WTC11 (cell line): ENCODE data around the gene MTM1. TPM values are rescaled to one million over a fixed set of nuclear protein-coding genes. Genes with fewer than 3 reads are reported as not detected.

Experiments
- ATAC-seq: fragments of 200-7000 bp; cut with Tn5 transposase; 2 replicates; pipeline ENCODE4 v1.10.0; 2021; ENCODE audit warnings: mild to moderate bottlenecking, moderate library complexity
- CTCF ChIA-PET: fragments of 300-600 bp; sonication (Branson Sonifier 250); formaldehyde crosslinking; loops from one replicate; lab custom pipeline; 2021; ENCODE audit warnings: antibody characterized with exemption; lab: Charles Lee
- POLR2A ChIA-PET: fragments of 350-600 bp; sonication (Branson Sonifier 250); formaldehyde crosslinking; loops from one replicate; lab custom pipeline; 2021; ENCODE audit warnings: antibody characterized with exemption; lab: Charles Lee
- DNase-seq: peaks from one replicate; pipeline ENCODE4 v3.0.0; 2021; ENCODE audit warnings: low spot score
- H3K27ac Mint-ChIP-seq: 2 replicates; pipeline ENCODE4 v1.8.0; 2021; ENCODE audit warnings: mixed read lengths
- H3K27me3 Mint-ChIP-seq: 2 replicates; pipeline ENCODE4 v1.8.0; 2021; ENCODE audit warnings: low read depth, mild to moderate bottlenecking, moderate library complexity, mixed read lengths
- H3K36me3 Mint-ChIP-seq: 2 replicates; pipeline ENCODE4 v1.8.0; 2021; ENCODE audit warnings: mixed read lengths
- H3K4me1 Mint-ChIP-seq: 2 replicates; pipeline ENCODE4 v1.8.0; 2022; ENCODE audit warnings: mixed read lengths
- H3K4me3 Mint-ChIP-seq: 2 replicates; pipeline ENCODE4 v1.8.0; 2021; ENCODE audit warnings: mild to moderate bottlenecking, moderate library complexity, mixed read lengths
- H3K9me3 Mint-ChIP-seq: 2 replicates; pipeline ENCODE4 v1.8.0; 2021; ENCODE audit warnings: mixed read lengths
- IRF2 ChIP-seq: sonication (generic); formaldehyde crosslinking; IDR thresholded peaks from 2 replicates; pipeline ENCODE4 v1.8.0; 2022; ENCODE audit warnings: low read depth, missing genetic modification reagents, borderline replicate concordance
- OVOL2 ChIP-seq: fragments of 250-450 bp; sonication (Bioruptor Pico); IDR thresholded peaks from 2 replicates; pipeline ENCODE4 v1.9.0; 2021; ENCODE audit warnings: mild to moderate bottlenecking, borderline replicate concordance
- SMAD3 ChIP-seq: sonication (generic); formaldehyde crosslinking; IDR thresholded peaks from 2 replicates; pipeline ENCODE4 v1.8.0; 2022; ENCODE audit warnings: missing genetic modification reagents, mild to moderate bottlenecking, borderline replicate concordance
- SOX15 ChIP-seq: fragments of 250-450 bp; sonication (Bioruptor Pico); IDR thresholded peaks from 2 replicates; pipeline ENCODE4 v1.9.0; 2021; ENCODE audit warnings: mild to moderate bottlenecking
- SP1 ChIP-seq: sonication (generic); formaldehyde crosslinking; conservative IDR thresholded peaks from 2 replicates; pipeline ENCODE4 v1.8.1; 2022; ENCODE audit warnings: missing genetic modification reagents
- ZBTB21 ChIP-seq: sonication (generic); formaldehyde crosslinking; IDR thresholded peaks from 2 replicates; pipeline ENCODE4 v1.8.1; 2023; ENCODE audit warnings: mild to moderate bottlenecking, missing genetic modification reagents, borderline replicate concordance
- ZNF219 ChIP-seq: sonication (generic); formaldehyde crosslinking; IDR thresholded peaks from 2 replicates; pipeline ENCODE4 v1.8.0; 2023; ENCODE audit warnings: missing genetic modification reagents, mild to moderate bottlenecking, borderline replicate concordance
- total RNA-seq: library from RNA; stranded (reverse); gene quantifications from 3 replicates; pipeline ENCODE4 v1.2.3, GENCODE V29; 2021
- TF ChIP-seq, protein P1 (sequence below): sonication (generic); formaldehyde crosslinking; IDR thresholded peaks from 2 replicates; pipeline ENCODE4 v1.8.0; 2022; ENCODE audit warnings: mild to moderate bottlenecking, missing genetic modification reagents
- TF ChIP-seq, protein P2 (sequence below): sonication (generic); formaldehyde crosslinking; IDR thresholded peaks from 2 replicates; pipeline ENCODE4 v1.8.1; 2023; ENCODE audit warnings: mild to moderate bottlenecking, missing genetic modification reagents, borderline replicate concordance
- TF ChIP-seq, protein P3 (sequence below): sonication (generic); formaldehyde crosslinking; IDR thresholded peaks from 2 replicates; pipeline ENCODE4 v1.8.0; 2022; ENCODE audit warnings: missing genetic modification reagents
- TF ChIP-seq, protein P4 (sequence below): fragments of 250-450 bp; sonication (Bioruptor Pico); IDR thresholded peaks from 2 replicates; pipeline ENCODE4 v1.9.0; 2021; ENCODE audit warnings: mild to moderate bottlenecking, borderline replicate concordance
- TF ChIP-seq, protein P5 (sequence below): sonication (generic); formaldehyde crosslinking; IDR thresholded peaks from 2 replicates; pipeline ENCODE4 v1.8.1; 2022; ENCODE audit warnings: mild to moderate bottlenecking, missing genetic modification reagents, moderate library complexity, borderline replicate concordance
- TF ChIP-seq, protein P6 (sequence below): fragments of 250-450 bp; sonication (Bioruptor Pico); IDR thresholded peaks from 2 replicates; pipeline ENCODE4 v1.9.0; 2021; ENCODE audit warnings: mild to moderate bottlenecking

Gene MTM1
- total RNA-seq, 1 experiment from 2014 or later: 10.4 TPM

DNA sequence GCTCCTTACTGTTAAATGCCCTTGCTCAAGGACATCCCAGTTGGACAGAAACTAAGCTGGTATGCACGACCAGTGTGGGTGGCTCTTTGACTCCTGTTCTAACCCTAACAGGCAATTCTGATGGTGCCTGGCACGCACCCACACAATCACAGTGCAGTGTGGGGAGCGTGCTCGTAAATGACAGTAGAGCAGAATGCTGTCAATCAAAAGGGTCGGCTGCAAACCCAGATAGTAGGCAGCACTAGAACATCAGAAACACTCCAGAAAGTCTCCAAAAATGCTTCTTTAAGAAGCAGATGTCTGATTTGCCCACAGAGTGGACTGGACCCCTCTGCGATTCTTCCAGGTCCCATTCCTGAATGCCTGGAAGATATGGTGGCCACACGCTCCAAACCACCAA lies 37.6 kb upstream of the MTM1 start:
- Mint-ChIP-seq H3K27me3 (no peaks in the 10 kb centered on the region), H3K36me3 (no peaks in the 10 kb centered on the region), H3K9me3 (peaks cover 15% of the 10 kb centered on the region), H3K4me1 (no peaks in the 10 kb centered on the region), H3K4me3 (no peak overlapping the region), H3K27ac (no peak overlapping the region)
- ChIA-PET CTCF (no interaction called here), POLR2A (interaction anchor here (0.6 kb wide), 1 partner anchor 863 kb away, joined by 3 read pairs; no protein-coding TSS in a partner anchor)
- TF ChIP-seq, protein P1, sequence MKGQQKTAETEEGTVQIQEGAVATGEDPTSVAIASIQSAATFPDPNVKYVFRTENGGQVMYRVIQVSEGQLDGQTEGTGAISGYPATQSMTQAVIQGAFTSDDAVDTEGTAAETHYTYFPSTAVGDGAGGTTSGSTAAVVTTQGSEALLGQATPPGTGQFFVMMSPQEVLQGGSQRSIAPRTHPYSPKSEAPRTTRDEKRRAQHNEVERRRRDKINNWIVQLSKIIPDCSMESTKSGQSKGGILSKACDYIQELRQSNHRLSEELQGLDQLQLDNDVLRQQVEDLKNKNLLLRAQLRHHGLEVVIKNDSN (CRISPR knock-in tag): no peak
- TF ChIP-seq IRF2 (CRISPR knock-in tag): no peak
- no peak for ATAC-seq
- no peak for DNase-seq

DNA sequence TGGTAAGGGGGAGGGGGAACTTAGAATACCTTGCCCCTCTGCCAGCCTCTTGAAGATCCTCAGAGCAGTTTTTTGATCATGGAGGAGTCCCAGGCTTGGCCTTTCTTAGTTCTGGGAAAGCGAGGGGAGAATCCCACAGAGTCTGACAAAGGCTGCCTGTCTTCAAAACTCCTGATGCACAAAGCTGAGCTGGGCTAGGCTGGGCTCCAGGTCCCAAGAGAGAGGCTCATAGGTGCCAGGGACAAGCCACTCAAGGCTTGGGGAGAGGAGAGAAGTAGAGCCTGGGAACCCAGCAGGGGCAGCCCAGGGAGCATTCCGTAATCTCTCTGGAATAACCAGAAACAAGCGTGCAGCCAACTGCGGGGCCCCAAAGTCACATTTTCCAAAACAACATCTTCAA lies 37.0 kb upstream of the MTM1 start:
- DNase-seq: no peak
- Mint-ChIP-seq H3K27ac (no peak overlapping the region), H3K27me3 (no peaks in the 10 kb centered on the region), H3K4me3 (no peak overlapping the region), H3K4me1 (no peaks in the 10 kb centered on the region), H3K9me3 (peaks cover 15% of the 10 kb centered on the region), H3K36me3 (no peaks in the 10 kb centered on the region)
- TF ChIP-seq, protein P2, sequence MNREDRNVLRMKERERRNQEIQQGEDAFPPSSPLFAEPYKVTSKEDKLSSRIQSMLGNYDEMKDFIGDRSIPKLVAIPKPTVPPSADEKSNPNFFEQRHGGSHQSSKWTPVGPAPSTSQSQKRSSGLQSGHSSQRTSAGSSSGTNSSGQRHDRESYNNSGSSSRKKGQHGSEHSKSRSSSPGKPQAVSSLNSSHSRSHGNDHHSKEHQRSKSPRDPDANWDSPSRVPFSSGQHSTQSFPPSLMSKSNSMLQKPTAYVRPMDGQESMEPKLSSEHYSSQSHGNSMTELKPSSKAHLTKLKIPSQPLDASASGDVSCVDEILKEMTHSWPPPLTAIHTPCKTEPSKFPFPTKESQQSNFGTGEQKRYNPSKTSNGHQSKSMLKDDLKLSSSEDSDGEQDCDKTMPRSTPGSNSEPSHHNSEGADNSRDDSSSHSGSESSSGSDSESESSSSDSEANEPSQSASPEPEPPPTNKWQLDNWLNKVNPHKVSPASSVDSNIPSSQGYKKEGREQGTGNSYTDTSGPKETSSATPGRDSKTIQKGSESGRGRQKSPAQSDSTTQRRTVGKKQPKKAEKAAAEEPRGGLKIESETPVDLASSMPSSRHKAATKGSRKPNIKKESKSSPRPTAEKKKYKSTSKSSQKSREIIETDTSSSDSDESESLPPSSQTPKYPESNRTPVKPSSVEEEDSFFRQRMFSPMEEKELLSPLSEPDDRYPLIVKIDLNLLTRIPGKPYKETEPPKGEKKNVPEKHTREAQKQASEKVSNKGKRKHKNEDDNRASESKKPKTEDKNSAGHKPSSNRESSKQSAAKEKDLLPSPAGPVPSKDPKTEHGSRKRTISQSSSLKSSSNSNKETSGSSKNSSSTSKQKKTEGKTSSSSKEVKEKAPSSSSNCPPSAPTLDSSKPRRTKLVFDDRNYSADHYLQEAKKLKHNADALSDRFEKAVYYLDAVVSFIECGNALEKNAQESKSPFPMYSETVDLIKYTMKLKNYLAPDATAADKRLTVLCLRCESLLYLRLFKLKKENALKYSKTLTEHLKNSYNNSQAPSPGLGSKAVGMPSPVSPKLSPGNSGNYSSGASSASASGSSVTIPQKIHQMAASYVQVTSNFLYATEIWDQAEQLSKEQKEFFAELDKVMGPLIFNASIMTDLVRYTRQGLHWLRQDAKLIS: no peak
- TF ChIP-seq, protein P3, sequence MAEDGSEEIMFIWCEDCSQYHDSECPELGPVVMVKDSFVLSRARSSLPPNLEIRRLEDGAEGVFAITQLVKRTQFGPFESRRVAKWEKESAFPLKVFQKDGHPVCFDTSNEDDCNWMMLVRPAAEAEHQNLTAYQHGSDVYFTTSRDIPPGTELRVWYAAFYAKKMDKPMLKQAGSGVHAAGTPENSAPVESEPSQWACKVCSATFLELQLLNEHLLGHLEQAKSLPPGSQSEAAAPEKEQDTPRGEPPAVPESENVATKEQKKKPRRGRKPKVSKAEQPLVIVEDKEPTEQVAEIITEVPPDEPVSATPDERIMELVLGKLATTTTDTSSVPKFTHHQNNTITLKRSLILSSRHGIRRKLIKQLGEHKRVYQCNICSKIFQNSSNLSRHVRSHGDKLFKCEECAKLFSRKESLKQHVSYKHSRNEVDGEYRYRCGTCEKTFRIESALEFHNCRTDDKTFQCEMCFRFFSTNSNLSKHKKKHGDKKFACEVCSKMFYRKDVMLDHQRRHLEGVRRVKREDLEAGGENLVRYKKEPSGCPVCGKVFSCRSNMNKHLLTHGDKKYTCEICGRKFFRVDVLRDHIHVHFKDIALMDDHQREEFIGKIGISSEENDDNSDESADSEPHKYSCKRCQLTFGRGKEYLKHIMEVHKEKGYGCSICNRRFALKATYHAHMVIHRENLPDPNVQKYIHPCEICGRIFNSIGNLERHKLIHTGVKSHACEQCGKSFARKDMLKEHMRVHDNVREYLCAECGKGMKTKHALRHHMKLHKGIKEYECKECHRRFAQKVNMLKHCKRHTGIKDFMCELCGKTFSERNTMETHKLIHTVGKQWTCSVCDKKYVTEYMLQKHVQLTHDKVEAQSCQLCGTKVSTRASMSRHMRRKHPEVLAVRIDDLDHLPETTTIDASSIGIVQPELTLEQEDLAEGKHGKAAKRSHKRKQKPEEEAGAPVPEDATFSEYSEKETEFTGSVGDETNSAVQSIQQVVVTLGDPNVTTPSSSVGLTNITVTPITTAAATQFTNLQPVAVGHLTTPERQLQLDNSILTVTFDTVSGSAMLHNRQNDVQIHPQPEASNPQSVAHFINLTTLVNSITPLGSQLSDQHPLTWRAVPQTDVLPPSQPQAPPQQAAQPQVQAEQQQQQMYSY (CRISPR knock-in tag): no peak
- TF ChIP-seq ZBTB21 (CRISPR knock-in tag) (no peak), OVOL2 (CRISPR knock-in tag) (no peak)
- TF ChIP-seq, protein P4, sequence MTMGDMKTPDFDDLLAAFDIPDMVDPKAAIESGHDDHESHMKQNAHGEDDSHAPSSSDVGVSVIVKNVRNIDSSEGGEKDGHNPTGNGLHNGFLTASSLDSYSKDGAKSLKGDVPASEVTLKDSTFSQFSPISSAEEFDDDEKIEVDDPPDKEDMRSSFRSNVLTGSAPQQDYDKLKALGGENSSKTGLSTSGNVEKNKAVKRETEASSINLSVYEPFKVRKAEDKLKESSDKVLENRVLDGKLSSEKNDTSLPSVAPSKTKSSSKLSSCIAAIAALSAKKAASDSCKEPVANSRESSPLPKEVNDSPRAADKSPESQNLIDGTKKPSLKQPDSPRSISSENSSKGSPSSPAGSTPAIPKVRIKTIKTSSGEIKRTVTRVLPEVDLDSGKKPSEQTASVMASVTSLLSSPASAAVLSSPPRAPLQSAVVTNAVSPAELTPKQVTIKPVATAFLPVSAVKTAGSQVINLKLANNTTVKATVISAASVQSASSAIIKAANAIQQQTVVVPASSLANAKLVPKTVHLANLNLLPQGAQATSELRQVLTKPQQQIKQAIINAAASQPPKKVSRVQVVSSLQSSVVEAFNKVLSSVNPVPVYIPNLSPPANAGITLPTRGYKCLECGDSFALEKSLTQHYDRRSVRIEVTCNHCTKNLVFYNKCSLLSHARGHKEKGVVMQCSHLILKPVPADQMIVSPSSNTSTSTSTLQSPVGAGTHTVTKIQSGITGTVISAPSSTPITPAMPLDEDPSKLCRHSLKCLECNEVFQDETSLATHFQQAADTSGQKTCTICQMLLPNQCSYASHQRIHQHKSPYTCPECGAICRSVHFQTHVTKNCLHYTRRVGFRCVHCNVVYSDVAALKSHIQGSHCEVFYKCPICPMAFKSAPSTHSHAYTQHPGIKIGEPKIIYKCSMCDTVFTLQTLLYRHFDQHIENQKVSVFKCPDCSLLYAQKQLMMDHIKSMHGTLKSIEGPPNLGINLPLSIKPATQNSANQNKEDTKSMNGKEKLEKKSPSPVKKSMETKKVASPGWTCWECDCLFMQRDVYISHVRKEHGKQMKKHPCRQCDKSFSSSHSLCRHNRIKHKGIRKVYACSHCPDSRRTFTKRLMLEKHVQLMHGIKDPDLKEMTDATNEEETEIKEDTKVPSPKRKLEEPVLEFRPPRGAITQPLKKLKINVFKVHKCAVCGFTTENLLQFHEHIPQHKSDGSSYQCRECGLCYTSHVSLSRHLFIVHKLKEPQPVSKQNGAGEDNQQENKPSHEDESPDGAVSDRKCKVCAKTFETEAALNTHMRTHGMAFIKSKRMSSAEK (CRISPR knock-in tag): no peak
- ChIA-PET POLR2A (no interaction called here), CTCF (no interaction called here)
- no peak for ATAC-seq

DNA sequence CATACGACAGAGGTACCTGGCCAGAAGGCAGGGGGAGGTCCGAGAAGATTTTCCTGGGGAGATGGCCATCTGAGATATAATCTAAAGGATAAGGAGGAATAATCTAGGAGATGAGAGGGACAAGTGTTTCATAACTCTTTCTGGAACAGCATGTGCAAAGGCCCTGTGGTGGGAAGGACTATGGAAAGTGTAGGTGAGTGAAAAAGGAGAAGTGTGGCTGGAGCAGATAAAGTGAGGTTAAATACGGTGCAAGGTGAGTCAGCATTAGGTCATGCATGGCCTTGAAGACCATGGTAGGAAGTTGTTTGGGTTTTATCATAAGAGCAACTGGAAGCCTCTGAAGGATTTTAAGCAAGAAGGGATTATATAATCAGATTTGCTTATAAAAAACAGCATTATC lies 34.6 kb upstream of the MTM1 start:
- H3K27me3 Mint-ChIP-seq: no peaks in the 10 kb centered on the region
- TF ChIP-seq SMAD3 (CRISPR knock-in tag): no peak
- no peak for TF ChIP-seq SP1 (CRISPR knock-in tag)
- no peak for TF ChIP-seq SOX15 (CRISPR knock-in tag)
- TF ChIP-seq, protein P5, sequence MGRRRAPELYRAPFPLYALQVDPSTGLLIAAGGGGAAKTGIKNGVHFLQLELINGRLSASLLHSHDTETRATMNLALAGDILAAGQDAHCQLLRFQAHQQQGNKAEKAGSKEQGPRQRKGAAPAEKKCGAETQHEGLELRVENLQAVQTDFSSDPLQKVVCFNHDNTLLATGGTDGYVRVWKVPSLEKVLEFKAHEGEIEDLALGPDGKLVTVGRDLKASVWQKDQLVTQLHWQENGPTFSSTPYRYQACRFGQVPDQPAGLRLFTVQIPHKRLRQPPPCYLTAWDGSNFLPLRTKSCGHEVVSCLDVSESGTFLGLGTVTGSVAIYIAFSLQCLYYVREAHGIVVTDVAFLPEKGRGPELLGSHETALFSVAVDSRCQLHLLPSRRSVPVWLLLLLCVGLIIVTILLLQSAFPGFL (CRISPR knock-in tag): no peak
- TF ChIP-seq, protein P6, sequence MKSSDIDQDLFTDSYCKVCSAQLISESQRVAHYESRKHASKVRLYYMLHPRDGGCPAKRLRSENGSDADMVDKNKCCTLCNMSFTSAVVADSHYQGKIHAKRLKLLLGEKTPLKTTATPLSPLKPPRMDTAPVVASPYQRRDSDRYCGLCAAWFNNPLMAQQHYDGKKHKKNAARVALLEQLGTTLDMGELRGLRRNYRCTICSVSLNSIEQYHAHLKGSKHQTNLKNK (CRISPR knock-in tag): no peak
- TF ChIP-seq ZNF219 (CRISPR knock-in tag): no peak

More for the DNA sequence above, 34.6 kb upstream of the MTM1 start:
- ChIA-PET POLR2A (no interaction called here), CTCF (no interaction called here)
- ATAC-seq: no peak
- no peak for DNase-seq
- Mint-ChIP-seq H3K4me3 (no peak overlapping the region), H3K36me3 (no peaks in the 10 kb centered on the region), H3K27ac (no peak overlapping the region), H3K9me3 (peaks cover 15% of the 10 kb centered on the region), H3K4me1 (no peaks in the 10 kb centered on the region)
